GM21825 (cell line): ENCODE data around the gene ACSL3.
"Not testable (repeated sequence)": the region's sequence is repeated elsewhere in the genome, so short reads cannot be mapped to it uniquely, and the experiment has no call there.

Experiments used
- ATAC-seq: cut with Tn5 transposase; IDR thresholded peaks from one replicate; pipeline ENCODE4 v1.9.1; 2021; ENCODE audit warnings: mild to moderate bottlenecking, moderate library complexity; ENCODE audit not compliant: unreplicated experiment

The ACSL3 gene

GRCh38 chr2:222851956-222852617 lies 8.7 kb upstream of the ACSL3 start:
- no peak for ATAC-seq

GRCh38 chr2:222854773-222855700 lies 5.8 kb upstream of the ACSL3 start:
- no peak for ATAC-seq

GRCh38 chr2:222859786-222860612 lies 837 bp upstream of the ACSL3 start:
- ATAC-seq: no peak

GRCh38 chr2:222861411-222862105 lies 722 bp downstream of the ACSL3 start:
- peak; percentile 35 for ATAC-seq

- no peak for ATAC-seq
Observed at GRCh38 chr2:222862106-222862908, 1.5 kb downstream of the ACSL3 start.

- ATAC-seq: no peak
Observed at GRCh38 chr2:222862909-222863544, 2.2 kb downstream of the ACSL3 start.

GRCh38 chr2:222864296-222864695 lies 3.5 kb downstream of the ACSL3 start:
- no peak for ATAC-seq

- ATAC-seq: no peak
Observed at GRCh38 chr2:222865301-222865700, 4.5 kb downstream of the ACSL3 start.

- no peak for ATAC-seq
Observed at GRCh38 chr2:222866358-222866960, 5.6 kb downstream of the ACSL3 start.

GRCh38 chr2:222868560-222869251 lies 7.9 kb downstream of the ACSL3 start:
- not testable (repeated sequence) for ATAC-seq

GRCh38 chr2:222869252-222869560 lies 8.4 kb downstream of the ACSL3 start:
- ATAC-seq: no peak

- no peak for ATAC-seq
Observed at GRCh38 chr2:222871291-222871690, 10.5 kb downstream of the ACSL3 start.

GRCh38 chr2:222872551-222872950 lies 11.7 kb downstream of the ACSL3 start:
- ATAC-seq: no peak

- no peak for ATAC-seq
Observed at GRCh38 chr2:222875482-222875881, 14.6 kb downstream of the ACSL3 start.

GRCh38 chr2:222876947-222877346 lies 16.1 kb downstream of the ACSL3 start:
- no peak for ATAC-seq

- no peak for ATAC-seq
Observed at GRCh38 chr2:222877556-222878300, 16.9 kb downstream of the ACSL3 start.

- ATAC-seq: no peak
Observed at GRCh38 chr2:222878301-222878876, 17.6 kb downstream of the ACSL3 start.
